GM21423 (cell line): ENCODE data around the gene MAP2K7.
"Not testable (repeated sequence)": the region's sequence is repeated elsewhere in the genome, so short reads cannot be mapped to it uniquely, and the experiment has no call there.

Source experiments
- ATAC-seq: cut with Tn5 transposase; IDR thresholded peaks from one replicate; pipeline ENCODE4 v1.9.1; 2021; ENCODE audit warnings: mild to moderate bottlenecking, moderate library complexity; ENCODE audit not compliant: unreplicated experiment

MAP2K7 gene

DNA sequence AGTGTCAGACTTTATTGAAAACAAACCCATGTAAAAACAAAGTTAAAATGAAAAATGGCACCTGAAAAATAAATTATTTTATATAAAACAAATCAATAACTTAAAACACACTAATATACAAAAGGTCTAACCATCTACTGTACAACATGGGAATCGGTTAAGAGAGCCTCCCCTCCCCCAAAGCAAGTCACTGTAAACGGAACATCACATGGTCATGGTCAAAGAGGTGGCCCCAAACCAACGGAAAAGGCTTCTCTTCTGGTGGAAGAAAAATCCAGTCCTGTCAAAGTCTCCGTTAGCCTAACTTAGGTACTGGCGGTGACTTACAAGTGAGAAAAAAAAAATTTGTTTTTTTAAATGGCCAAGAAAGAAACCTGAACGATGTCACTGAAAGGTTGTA lies 55.5 kb downstream of the MAP2K7 start:
- ATAC-seq = no peak

DNA sequence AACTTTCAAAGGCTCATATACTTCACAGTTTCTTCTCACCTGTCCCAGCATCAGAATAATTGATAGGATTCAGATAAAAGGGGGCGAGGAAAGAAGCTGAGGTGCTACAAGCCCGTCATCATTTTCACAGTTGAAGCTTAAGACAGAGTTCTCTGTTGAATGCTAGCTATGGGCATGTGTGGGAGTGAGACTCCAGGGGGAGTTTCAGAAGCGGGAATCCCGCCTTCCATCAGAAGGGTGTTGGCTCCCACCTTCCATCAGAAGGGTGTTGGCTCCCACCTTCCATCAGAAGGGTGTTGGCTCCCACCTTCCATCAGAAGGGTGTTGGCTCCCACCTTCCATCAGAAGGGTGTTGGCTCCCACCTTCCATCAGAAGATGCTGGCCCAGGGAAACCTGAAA lies 57.4 kb downstream of the MAP2K7 start:
- not testable (repeated sequence) for ATAC-seq

DNA sequence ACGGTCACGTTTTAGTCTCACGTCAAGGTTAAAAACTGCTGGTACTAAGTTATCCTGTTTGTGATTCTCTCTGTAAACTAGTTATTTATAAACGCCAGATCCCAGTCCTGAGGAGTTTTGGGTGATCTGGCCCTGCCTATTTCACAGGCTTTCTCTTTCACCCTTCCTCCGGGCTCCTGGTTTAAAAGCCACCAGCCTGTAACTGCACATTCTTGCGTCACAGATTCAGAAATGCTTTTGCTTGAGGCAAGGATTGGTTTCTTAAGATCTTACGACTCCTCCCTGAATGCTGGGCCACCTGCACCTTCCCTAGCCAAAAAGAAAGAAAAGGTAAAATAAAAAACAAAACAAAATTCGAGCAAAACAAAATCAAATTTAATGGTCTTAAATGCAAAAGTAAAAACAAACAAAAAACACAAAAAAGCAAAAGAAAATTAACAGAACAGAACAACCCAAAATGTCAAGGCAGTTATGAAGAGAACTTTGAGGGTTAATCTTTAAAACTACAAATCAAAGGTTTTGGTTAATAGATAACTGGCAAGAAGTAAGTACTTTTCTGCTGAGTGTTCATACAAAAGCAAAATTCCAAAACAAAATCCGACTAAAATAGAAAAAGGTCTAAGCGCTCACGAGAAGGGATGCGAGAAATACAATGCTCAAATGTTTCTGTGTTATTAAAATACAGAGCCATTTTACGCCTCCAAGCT lies 58.4 kb downstream of the MAP2K7 start:
- no peak for ATAC-seq

DNA sequence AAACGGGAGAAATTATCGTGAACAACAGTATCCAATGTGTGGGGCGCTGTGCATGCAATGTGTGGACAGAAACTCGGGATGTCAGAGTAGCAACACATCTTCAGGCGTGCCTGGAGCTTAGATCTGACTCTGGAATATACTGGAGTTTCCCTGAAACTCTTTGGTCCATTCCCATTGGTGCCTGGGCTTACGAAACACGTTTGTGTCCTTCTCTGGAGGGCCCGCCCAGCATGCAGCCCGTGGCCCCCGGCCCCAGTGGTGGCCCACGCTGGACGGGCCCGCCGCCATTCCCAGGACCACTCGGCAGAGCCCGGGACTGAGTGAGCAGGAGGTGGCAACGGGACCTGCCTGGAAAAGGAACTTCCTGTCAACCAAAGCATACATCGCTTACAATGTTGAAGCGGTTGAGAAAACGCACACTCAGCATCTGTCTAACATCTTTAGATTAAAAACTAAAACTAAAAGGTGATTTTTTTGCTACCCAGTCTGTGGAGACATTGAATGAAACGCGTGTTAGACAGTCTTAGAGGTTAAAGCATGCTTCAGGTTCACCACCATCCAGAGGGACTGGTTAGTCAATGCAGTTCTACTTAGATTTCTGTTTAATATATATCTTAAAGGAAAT lies 59.1 kb downstream of the MAP2K7 start:
- ATAC-seq = no peak

DNA sequence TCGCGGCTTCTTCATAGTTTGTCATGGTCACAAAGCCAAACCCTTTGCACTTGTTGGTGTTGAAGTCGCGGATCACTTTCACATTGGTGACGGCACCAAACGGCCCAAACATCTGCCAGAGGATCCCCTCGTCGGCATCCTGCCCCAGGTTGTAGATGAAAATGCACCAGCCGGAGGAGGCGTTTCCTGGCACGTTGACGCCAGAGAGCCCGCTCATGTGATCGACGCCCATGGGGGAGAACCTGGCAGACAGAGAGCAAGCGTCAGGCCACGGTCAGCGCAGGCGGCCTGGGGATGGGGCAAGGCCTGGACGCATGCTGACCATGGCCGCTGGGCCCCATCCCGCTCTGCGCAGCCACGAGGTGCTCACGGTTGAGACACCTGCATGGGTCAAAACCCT lies 59.9 kb downstream of the MAP2K7 start:
- no peak for ATAC-seq
